Activated naive CD4-positive, alpha-beta T cell treated with anti-CD3 and anti-CD28 coated beads, Interleukin-2, amount 50 U/mL, for 24 hours (primary cell): ENCODE measurements around the gene MAP3K6.
"Not testable (repeated sequence)": the region's sequence is repeated elsewhere in the genome, so short reads cannot be mapped to it uniquely, and the experiment has no call there.

Experiments
- H3K27ac Mint-ChIP-seq: one replicate; pipeline ENCODE4 v1.8.0; 2021; ENCODE audit warnings: mild to moderate bottlenecking, mixed read lengths
- H3K27me3 Mint-ChIP-seq: one replicate; pipeline ENCODE4 v1.8.0; 2021; ENCODE audit warnings: mixed read lengths
- H3K36me3 Mint-ChIP-seq: one replicate; pipeline ENCODE4 v1.8.0; 2021; ENCODE audit warnings: mixed read lengths
- H3K4me1 Mint-ChIP-seq: one replicate; pipeline ENCODE4 v1.8.0; 2021; ENCODE audit warnings: mixed read lengths
- H3K4me3 Mint-ChIP-seq: one replicate; pipeline ENCODE4 v1.8.0; 2021; ENCODE audit warnings: mild to moderate bottlenecking, mixed read lengths
- H3K9me3 Mint-ChIP-seq: one replicate; pipeline ENCODE4 v1.8.0; 2021; ENCODE audit warnings: mixed read lengths

Gene MAP3K6, protein sequence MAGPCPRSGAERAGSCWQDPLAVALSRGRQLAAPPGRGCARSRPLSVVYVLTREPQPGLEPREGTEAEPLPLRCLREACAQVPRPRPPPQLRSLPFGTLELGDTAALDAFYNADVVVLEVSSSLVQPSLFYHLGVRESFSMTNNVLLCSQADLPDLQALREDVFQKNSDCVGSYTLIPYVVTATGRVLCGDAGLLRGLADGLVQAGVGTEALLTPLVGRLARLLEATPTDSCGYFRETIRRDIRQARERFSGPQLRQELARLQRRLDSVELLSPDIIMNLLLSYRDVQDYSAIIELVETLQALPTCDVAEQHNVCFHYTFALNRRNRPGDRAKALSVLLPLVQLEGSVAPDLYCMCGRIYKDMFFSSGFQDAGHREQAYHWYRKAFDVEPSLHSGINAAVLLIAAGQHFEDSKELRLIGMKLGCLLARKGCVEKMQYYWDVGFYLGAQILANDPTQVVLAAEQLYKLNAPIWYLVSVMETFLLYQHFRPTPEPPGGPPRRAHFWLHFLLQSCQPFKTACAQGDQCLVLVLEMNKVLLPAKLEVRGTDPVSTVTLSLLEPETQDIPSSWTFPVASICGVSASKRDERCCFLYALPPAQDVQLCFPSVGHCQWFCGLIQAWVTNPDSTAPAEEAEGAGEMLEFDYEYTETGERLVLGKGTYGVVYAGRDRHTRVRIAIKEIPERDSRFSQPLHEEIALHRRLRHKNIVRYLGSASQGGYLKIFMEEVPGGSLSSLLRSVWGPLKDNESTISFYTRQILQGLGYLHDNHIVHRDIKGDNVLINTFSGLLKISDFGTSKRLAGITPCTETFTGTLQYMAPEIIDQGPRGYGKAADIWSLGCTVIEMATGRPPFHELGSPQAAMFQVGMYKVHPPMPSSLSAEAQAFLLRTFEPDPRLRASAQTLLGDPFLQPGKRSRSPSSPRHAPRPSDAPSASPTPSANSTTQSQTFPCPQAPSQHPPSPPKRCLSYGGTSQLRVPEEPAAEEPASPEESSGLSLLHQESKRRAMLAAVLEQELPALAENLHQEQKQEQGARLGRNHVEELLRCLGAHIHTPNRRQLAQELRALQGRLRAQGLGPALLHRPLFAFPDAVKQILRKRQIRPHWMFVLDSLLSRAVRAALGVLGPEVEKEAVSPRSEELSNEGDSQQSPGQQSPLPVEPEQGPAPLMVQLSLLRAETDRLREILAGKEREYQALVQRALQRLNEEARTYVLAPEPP (N-terminal part only)

GRCh38 chr1:27366411-27367159, at the start of gene MAP3K6:
Gene MAP3K6, minus strand, starts transcription at chr1:27366961. Its CDS starts 364 bp downstream, at chr1:27366597.
- peak within 1 kb of the TSS; percentile 55 for H3K27ac Mint-ChIP-seq
- peaks cover 30% of the 10 kb centered on the region for H3K4me1 Mint-ChIP-seq
- peak within 1 kb of the TSS; percentile 91 for H3K4me3 Mint-ChIP-seq
- H3K27me3 Mint-ChIP-seq: no peaks in the 10 kb centered on the region
- no peaks in the 10 kb centered on the region for H3K9me3 Mint-ChIP-seq
- no peaks in the 10 kb centered on the region for H3K36me3 Mint-ChIP-seq

DNA sequence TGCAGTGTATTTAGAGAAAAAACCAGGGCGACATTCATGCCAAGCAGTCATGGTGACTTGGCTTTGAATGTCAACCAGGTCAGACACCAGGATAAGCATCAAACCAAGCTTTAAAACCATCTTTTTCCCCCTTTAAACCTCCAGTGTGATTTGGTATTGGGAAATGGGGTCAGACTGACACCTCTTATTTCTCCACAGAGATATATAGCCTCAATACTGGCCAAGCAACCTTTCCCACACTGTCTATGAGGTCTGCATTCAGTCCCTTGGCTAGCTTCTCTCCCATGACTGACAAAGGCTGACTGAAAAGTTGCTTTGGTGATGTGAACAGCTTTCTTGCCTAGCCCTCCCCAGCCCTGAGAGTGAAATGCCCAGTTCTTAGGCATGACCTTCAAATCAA, 47.3 kb upstream of the MAP3K6 start:
- Mint-ChIP-seq H3K4me3 (no peak overlapping the region), H3K36me3 (peaks cover 12% of the 10 kb centered on the region), H3K4me1 (peaks cover 36% of the 10 kb centered on the region), H3K27me3 (no peaks in the 10 kb centered on the region), H3K27ac (no peak overlapping the region), H3K9me3 (no peaks in the 10 kb centered on the region)

DNA sequence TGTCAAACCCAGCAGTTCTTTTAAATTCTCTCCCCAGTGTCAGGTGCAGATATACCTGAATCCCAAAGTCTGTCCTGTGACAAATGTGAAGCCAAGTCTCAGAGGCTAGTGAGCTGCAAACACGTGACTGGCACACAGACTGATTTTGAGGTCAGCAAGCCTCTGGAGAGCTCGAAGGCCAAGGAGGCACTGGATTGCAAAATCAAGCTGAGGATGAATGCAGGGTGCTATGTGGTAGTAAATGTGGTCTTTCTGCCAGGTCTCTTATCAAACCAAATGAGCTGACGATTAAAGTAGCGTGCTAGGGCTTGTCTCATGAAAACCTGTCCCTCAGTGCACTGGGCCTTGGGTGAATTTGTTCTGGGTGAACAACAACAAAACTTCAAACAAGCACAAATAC, 46.2 kb upstream of the MAP3K6 start:
- H3K27me3 Mint-ChIP-seq: no peaks in the 10 kb centered on the region
- H3K36me3 Mint-ChIP-seq: peaks cover 12% of the 10 kb centered on the region
- no peak overlapping the region for H3K27ac Mint-ChIP-seq
- H3K9me3 Mint-ChIP-seq: no peaks in the 10 kb centered on the region
- no peak overlapping the region for H3K4me3 Mint-ChIP-seq
- H3K4me1 Mint-ChIP-seq: peaks cover 26% of the 10 kb centered on the region

DNA sequence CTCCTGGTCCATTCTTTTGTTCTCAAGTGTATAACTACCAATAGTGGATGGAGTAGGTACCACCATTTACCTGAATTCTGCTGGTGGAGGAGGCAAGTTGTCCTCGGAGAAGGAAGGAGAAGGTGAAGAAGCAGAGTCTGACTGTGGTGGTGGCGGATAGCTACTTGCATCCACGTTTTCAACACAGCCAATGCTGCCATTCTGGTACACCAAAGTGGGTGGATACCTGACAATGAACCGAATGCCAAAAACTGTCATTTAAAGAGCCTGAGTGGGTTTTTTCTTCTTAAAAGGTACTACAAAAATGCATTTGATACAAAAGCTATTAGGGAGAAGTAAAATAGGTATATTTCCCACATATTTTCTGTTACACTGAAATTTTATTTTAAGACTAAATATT, 45.7 kb upstream of the MAP3K6 start:
- H3K4me1 Mint-ChIP-seq: peaks cover 20% of the 10 kb centered on the region
- H3K36me3 Mint-ChIP-seq: peaks cover 11% of the 10 kb centered on the region
- no peak overlapping the region for H3K4me3 Mint-ChIP-seq
- no peaks in the 10 kb centered on the region for H3K9me3 Mint-ChIP-seq
- no peaks in the 10 kb centered on the region for H3K27me3 Mint-ChIP-seq
- no peak overlapping the region for H3K27ac Mint-ChIP-seq

GRCh38 chr1:27410709-27411108, 43.9 kb upstream of the MAP3K6 start:
- Mint-ChIP-seq H3K4me3 (no peak overlapping the region), H3K27ac (no peak overlapping the region), H3K4me1 (peaks cover 7% of the 10 kb centered on the region), H3K27me3 (no peaks in the 10 kb centered on the region), H3K9me3 (no peaks in the 10 kb centered on the region), H3K36me3 (peaks cover 10% of the 10 kb centered on the region)

GRCh38 chr1:27409669-27410068, 42.9 kb upstream of the MAP3K6 start:
- H3K36me3 Mint-ChIP-seq: peaks cover 5% of the 10 kb centered on the region
- no peak overlapping the region for H3K27ac Mint-ChIP-seq
- H3K27me3 Mint-ChIP-seq: no peaks in the 10 kb centered on the region
- H3K4me3 Mint-ChIP-seq: no peak overlapping the region
- H3K4me1 Mint-ChIP-seq: peaks cover 4% of the 10 kb centered on the region
- H3K9me3 Mint-ChIP-seq: no peaks in the 10 kb centered on the region

DNA sequence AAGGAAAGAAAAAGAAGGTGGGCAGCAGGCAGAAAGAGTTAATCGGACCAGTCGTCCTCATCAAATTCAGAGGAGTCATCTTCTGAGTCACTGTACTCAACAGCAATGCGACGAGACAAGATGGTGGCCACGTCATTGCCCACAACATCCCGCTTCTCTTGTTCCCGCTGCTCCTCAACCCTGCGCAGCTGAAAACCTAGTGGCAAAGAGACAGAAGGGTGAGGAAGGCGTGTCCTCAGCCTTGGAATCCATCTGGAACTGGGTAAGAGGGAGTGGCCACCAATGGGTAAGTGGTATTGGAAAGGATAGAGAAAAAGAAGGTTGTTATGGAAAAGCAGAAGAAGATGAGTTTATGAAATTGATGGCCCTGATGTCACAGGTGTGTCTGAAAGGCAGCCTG, 41.4 kb upstream of the MAP3K6 start:
- Mint-ChIP-seq H3K27ac (peak overlapping the region; percentile 35), H3K4me1 (peaks cover 12% of the 10 kb centered on the region), H3K36me3 (peaks cover 5% of the 10 kb centered on the region), H3K27me3 (no peaks in the 10 kb centered on the region), H3K4me3 (no peak overlapping the region), H3K9me3 (no peaks in the 10 kb centered on the region)

- H3K27me3 Mint-ChIP-seq, H3K27ac Mint-ChIP-seq, H3K9me3 Mint-ChIP-seq, H3K36me3 Mint-ChIP-seq, H3K4me3 Mint-ChIP-seq: not testable (repeated sequence)
- H3K4me1 Mint-ChIP-seq: peaks cover 22% of the 10 kb centered on the region
Measured at GRCh38 chr1:27406791-27407190, 40.0 kb upstream of the MAP3K6 start.

GRCh38 chr1:27406362-27406680, 39.6 kb upstream of the MAP3K6 start:
- H3K4me3 Mint-ChIP-seq: no peak overlapping the region

DNA sequence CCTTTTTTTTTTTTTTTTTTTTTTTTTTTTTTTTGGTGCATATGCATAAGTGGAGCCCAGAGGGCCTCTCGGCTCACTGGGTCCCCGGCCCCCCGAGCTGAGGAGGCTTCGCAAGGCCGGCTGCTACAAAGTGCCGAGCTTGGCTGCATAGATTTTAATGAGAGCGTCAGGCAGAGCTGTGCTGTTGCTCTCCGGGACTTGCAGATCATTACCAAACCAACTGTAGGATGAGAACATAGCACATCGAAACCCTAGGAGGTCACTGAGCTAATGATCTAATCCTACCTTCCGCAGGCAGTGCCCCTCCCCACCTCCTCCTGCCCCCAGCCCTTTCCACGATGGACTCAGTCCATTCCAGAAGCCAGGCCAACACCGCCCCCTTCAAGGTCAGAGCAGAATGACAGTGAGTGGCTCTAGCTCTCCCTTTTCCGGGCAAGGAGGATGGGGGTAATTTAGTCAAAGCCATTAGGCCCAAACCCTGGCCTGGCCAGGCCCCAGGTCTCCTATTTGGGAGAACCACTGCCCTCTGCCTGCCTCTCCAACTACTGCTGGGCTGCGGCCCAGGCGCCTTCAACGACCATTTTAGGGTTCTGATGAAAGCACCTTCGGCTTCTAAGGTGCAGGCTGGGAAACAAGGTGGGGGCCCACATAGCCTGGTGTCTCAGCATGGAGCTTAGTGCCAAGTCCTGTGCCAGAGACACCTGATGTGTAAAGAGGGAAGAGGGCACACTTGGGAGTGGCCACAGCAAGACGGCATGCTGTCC, 39.0 kb upstream of the MAP3K6 start:
- not testable (repeated sequence) for H3K27ac Mint-ChIP-seq, H3K36me3 Mint-ChIP-seq, H3K9me3 Mint-ChIP-seq, H3K4me3 Mint-ChIP-seq, H3K27me3 Mint-ChIP-seq
- peaks cover 22% of the 10 kb centered on the region for H3K4me1 Mint-ChIP-seq

More at GRCh38 chr1:27406362-27406680, 39.6 kb upstream of the MAP3K6 start:
- Mint-ChIP-seq H3K27ac (no peak overlapping the region), H3K36me3 (peaks cover 3% of the 10 kb centered on the region), H3K9me3 (no peaks in the 10 kb centered on the region), H3K27me3 (no peaks in the 10 kb centered on the region), H3K4me1 (peaks cover 22% of the 10 kb centered on the region)

- Mint-ChIP-seq H3K9me3 (no peaks in the 10 kb centered on the region), H3K27ac (no peak overlapping the region), H3K27me3 (no peaks in the 10 kb centered on the region), H3K4me3 (no peak overlapping the region), H3K36me3 (peaks cover 3% of the 10 kb centered on the region), H3K4me1 (peaks cover 22% of the 10 kb centered on the region)
Measured at GRCh38 chr1:27405074-27405473, 38.3 kb upstream of the MAP3K6 start.

DNA sequence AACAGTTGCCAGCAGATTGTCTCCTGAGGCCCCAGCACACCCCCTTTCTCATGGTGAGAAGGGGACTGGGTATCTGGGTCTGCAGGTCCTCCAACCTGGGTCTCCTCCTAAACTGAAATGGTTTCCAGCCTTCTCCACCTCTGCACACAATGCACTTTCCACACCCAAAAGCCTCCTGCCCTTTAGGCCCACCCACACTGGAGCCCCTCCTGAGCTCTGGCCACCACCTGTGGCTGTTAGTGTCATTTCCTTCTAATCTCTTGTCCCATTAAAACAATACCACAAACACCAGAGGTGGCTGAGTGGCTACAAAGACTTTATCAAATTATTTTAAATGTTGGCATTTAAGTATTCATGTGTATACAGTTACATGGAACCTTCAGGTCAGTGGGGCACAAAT, 37.2 kb upstream of the MAP3K6 start:
- Mint-ChIP-seq H3K4me3 (peak overlapping the region; percentile 11), H3K27me3 (no peaks in the 10 kb centered on the region)

DNA sequence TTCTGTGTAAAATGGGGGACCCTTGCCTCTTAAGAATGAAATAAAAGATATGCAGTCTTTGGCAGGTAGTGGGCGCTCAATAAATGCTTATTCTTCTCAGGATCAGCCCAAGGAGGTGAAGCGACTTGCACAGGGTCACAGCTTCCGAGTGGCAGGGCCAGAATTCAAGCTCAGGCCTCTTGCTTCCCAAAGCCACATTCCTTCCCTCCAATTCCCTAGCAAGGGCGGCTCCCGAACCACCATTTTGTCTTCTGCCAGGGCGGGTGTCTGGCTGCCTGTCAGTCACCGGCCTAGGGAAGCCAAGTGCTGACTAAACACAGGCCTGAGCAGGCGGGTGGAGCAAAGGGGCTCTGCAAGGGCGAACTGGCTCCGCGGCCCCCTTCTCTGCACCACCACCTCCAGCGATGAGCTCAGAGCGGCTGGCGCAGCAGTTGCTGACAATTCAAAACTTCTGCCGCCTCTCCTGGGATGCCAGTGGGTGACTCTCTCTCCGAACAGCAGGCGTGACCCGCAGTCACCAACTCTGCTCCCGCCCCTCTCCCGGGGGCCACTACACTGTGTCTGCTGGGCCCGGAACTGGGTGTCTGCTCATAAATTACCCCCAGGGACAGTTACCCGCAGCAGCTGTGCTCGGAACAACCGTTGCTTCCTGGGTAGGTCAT, 36.4 kb upstream of the MAP3K6 start:
- Mint-ChIP-seq H3K4me1 (peaks cover 22% of the 10 kb centered on the region), H3K27ac (peak overlapping the region; percentile 68), H3K36me3 (peaks cover 2% of the 10 kb centered on the region), H3K27me3 (no peaks in the 10 kb centered on the region), H3K4me3 (peak overlapping the region; percentile 15), H3K9me3 (no peaks in the 10 kb centered on the region)

More for the DNA sequence above, 37.2 kb upstream of the MAP3K6 start:
- H3K27ac Mint-ChIP-seq: peak overlapping the region; percentile 88
- peaks cover 22% of the 10 kb centered on the region for H3K4me1 Mint-ChIP-seq
- peaks cover 3% of the 10 kb centered on the region for H3K36me3 Mint-ChIP-seq
- H3K9me3 Mint-ChIP-seq: no peaks in the 10 kb centered on the region

GRCh38 chr1:27402349-27402754, 35.6 kb upstream of the MAP3K6 start:
- Mint-ChIP-seq H3K9me3 (no peaks in the 10 kb centered on the region), H3K36me3 (peaks cover 2% of the 10 kb centered on the region), H3K4me1 (peaks cover 22% of the 10 kb centered on the region), H3K27me3 (no peaks in the 10 kb centered on the region), H3K4me3 (no peak overlapping the region), H3K27ac (no peak overlapping the region)
